CD14-positive monocyte (primary cell): ENCODE data around the gene PLCL2. TPM values are rescaled to one million over a fixed set of nuclear protein-coding genes. Genes with fewer than 3 reads are reported as not detected.
"Not testable (repeated sequence)": the region's sequence is repeated elsewhere in the genome, so short reads cannot be mapped to it uniquely, and the experiment has no call there.

Experiments
- DNase-seq, 3 donors: peaks; one replicate each; pipeline ENCODE4 v3.0.0-alpha.2; 2011 to 2022
- H2AFZ ChIP-seq: 2 replicates; pipeline ENCODE4 v1.6.0; 2012; ENCODE audit warnings: mild to moderate bottlenecking, low read depth, low read length, inconsistent platforms; ENCODE audit not compliant: insufficient read depth, poor library complexity, severe bottlenecking
- H3K27ac ChIP-seq, 2 donors: 1 replicate in 1 of 2; 2 replicates in 1 of 2; pipeline ENCODE4 v1.5.1; 2012 to 2013; ENCODE audit warnings: low read length in 2 of 2, control low read depth in 1 of 2, inconsistent platforms in 1 of 2, low read depth in 1 of 2, mild to moderate bottlenecking in 1 of 2
- H3K27me3 ChIP-seq, 2 donors: one replicate each; pipeline versions ENCODE4 v1.6.0 to v1.6.1; 2011 to 2013; ENCODE audit warnings: low read length in 2 of 2; ENCODE audit not compliant: control insufficient read depth in 2 of 2, insufficient read depth in 2 of 2
- H3K36me3 ChIP-seq, 2 donors: replicated peaks in 1 of 2; 1 replicate in 1 of 2; 2 replicates in 1 of 2; pipeline versions ENCODE4 v1.5.1 to v1.6.1; 2012 to 2013; ENCODE audit warnings: low read length in 2 of 2, control low read depth in 1 of 2, inconsistent platforms in 1 of 2, mild to moderate bottlenecking in 1 of 2; ENCODE audit not compliant: insufficient read depth in 2 of 2, control insufficient read depth in 1 of 2
- H3K4me1 ChIP-seq, 2 donors: 1 replicate in 1 of 2; 2 replicates in 1 of 2; pipeline versions ENCODE4 v1.5.1 to v1.6.1; 2012 to 2013; ENCODE audit warnings: low read length in 2 of 2, control low read depth in 1 of 2, inconsistent platforms in 1 of 2, mild to moderate bottlenecking in 1 of 2, moderate library complexity in 1 of 2; ENCODE audit not compliant: insufficient read depth in 2 of 2, control insufficient read depth in 1 of 2
- H3K4me2 ChIP-seq: replicated peaks from 2 replicates; pipeline ENCODE3; 2012; ENCODE audit warnings: low read length, moderate library complexity, mild to moderate bottlenecking; ENCODE audit not compliant: poor library complexity, severe bottlenecking; ENCODE audit errors: extremely low read depth
- H3K4me3 ChIP-seq, 3 experiments: fragments of 200-600 bp in 1 of 3; sonication (generic) in 1 of 3; replicated peaks in 1 of 3; 1 replicate in 2 of 3; 2 replicates in 1 of 3; pipeline ENCODE4 v1.5.1; 2011 to 2013; ENCODE audit warnings: low read length in 3 of 3, mild to moderate bottlenecking in 3 of 3, control low read depth in 2 of 3, low read depth in 2 of 3, inconsistent platforms in 1 of 3, moderate library complexity in 1 of 3
- H3K79me2 ChIP-seq: 2 replicates; pipeline ENCODE4 v1.6.0; 2012; ENCODE audit warnings: mild to moderate bottlenecking, control low read depth, inconsistent platforms, low read length, moderate library complexity; ENCODE audit not compliant: insufficient read depth
- H3K9ac ChIP-seq: 2 replicates; pipeline ENCODE4 v1.6.0; 2017; ENCODE audit warnings: low read length, mild to moderate bottlenecking; ENCODE audit not compliant: insufficient read depth, poor library complexity, severe bottlenecking
- H3K9me3 ChIP-seq, 2 donors: replicated peaks in 1 of 2; 1 replicate in 1 of 2; 2 replicates in 1 of 2; pipeline versions ENCODE4 v1.5.1 to v1.6.1; 2012 to 2013; ENCODE audit warnings: low read length in 2 of 2, control low read depth in 1 of 2; ENCODE audit not compliant: control insufficient read depth in 1 of 2, insufficient read depth in 1 of 2
- H4K20me1 ChIP-seq: 2 replicates; pipeline ENCODE4 v1.6.0; 2012; ENCODE audit warnings: mild to moderate bottlenecking, low read length, control low read depth, moderate library complexity; ENCODE audit not compliant: insufficient read depth
- H3K27ac Mint-ChIP-seq, 7 donors: one replicate each; pipeline ENCODE4 v1.8.0; 2020; ENCODE audit warnings: mild to moderate bottlenecking in 7 of 7, mixed read lengths in 7 of 7, moderate library complexity in 6 of 7, inconsistent platforms in 2 of 7
- H3K27me3 Mint-ChIP-seq, 3 donors: one replicate each; pipeline ENCODE4 v1.8.0; 2021 to 2022; ENCODE audit warnings: low read depth in 3 of 3, mild to moderate bottlenecking in 3 of 3, mixed read lengths in 3 of 3, moderate library complexity in 3 of 3, inconsistent platforms in 1 of 3
- H3K36me3 Mint-ChIP-seq, 2 donors: one replicate each; pipeline ENCODE4 v1.8.0; 2020; ENCODE audit warnings: mixed read lengths in 2 of 2, inconsistent platforms in 1 of 2, mild to moderate bottlenecking in 1 of 2
- H3K4me1 Mint-ChIP-seq: one replicate; pipeline ENCODE4 v1.8.0; 2020; ENCODE audit warnings: mild to moderate bottlenecking, mixed read lengths
- H3K4me3 Mint-ChIP-seq, 2 donors: one replicate each; pipeline ENCODE4 v1.8.0; 2020; ENCODE audit warnings: mild to moderate bottlenecking in 2 of 2, mixed read lengths in 2 of 2, moderate library complexity in 1 of 2
- H3K9me3 Mint-ChIP-seq, 7 donors: one replicate each; pipeline ENCODE4 v1.8.0; 2020 to 2022; ENCODE audit warnings: mixed read lengths in 7 of 7, mild to moderate bottlenecking in 6 of 7, moderate library complexity in 6 of 7, inconsistent platforms in 2 of 7
- CTCF ChIP-seq: fragments of 200-600 bp; IDR thresholded peaks from one replicate; pipeline ENCODE4 v1.8.0; 2022; ENCODE audit warnings: antibody characterized with exemption, mild to moderate bottlenecking
- WGBS: methylation state at CpG from one replicate; pipeline ENCODE4 v1.1.5; 2013; ENCODE audit warnings: missing lambda C conversion rate; ENCODE audit not compliant: insufficient coverage; 5-methylcytosine and 5-hydroxymethylcytosine counted together
- intact Hi-C, 2 donors: fragments of 100-400 bp; cut with micrococcal nuclease; formaldehyde crosslinking; loops; one replicate each; pipeline versions ENCODE4 v1.15.0 to v1.15.1; 2023
- polyA plus RNA-seq, 3 donors: library from polyadenylated mRNA; depleted of rRNA in 1 of 3; unstranded in 2 of 3; stranded (reverse) in 1 of 3; fragments of 300-500 nt in 2 of 3; fragments of >200 nt in 1 of 3; fragmentation: Illumina TruSeq in 2 of 3; gene quantifications; 1 replicate in 2 of 3; 2 replicates in 1 of 3; pipeline ENCODE4 v1.2.3, GENCODE V29; 2012 to 2021

PLCL2 gene
- polyA plus RNA-seq, 3 donors: 18.8 to 32.5 (median 26.8) TPM

GRCh38 chr3:17122758-17123157 lies 238.0 kb downstream of the PLCL2 start:
- intact Hi-C loops: no loop called here
- no peak overlapping the region for H2AFZ ChIP-seq
- H3K27ac ChIP-seq: no peak overlapping the region
- Mint-ChIP-seq H3K36me3 (no peaks in the 10 kb centered on the region), H3K4me3 (no peak overlapping the region), H3K9me3 (peaks cover 2 to 15% (median 7%) of the 10 kb centered on the region in 7 donors), H3K27ac (no peak overlapping the region), H3K27me3 (peaks cover 0 to 2% (median 1%) of the 10 kb centered on the region in 3 donors), H3K4me1 (peaks cover 3% of the 10 kb centered on the region)
- WGBS: 100% methylated on average over 2 of the region's 3 CpGs
- no peak overlapping the region for H3K9ac ChIP-seq
- H3K9me3 ChIP-seq: peaks cover 4% of the 10 kb centered on the region in 2 donors
- H3K36me3 ChIP-seq: no peaks in the 10 kb centered on the region
- no peak overlapping the region for H3K4me3 ChIP-seq
- no peak for DNase-seq
- no peak for TF ChIP-seq CTCF
- H3K4me1 ChIP-seq: no peaks in the 10 kb centered on the region
- no peaks in the 10 kb centered on the region for H4K20me1 ChIP-seq
- no peaks in the 10 kb centered on the region for H3K27me3 ChIP-seq
- no peak overlapping the region for H3K4me2 ChIP-seq
- no peaks in the 10 kb centered on the region for H3K79me2 ChIP-seq

DNA sequence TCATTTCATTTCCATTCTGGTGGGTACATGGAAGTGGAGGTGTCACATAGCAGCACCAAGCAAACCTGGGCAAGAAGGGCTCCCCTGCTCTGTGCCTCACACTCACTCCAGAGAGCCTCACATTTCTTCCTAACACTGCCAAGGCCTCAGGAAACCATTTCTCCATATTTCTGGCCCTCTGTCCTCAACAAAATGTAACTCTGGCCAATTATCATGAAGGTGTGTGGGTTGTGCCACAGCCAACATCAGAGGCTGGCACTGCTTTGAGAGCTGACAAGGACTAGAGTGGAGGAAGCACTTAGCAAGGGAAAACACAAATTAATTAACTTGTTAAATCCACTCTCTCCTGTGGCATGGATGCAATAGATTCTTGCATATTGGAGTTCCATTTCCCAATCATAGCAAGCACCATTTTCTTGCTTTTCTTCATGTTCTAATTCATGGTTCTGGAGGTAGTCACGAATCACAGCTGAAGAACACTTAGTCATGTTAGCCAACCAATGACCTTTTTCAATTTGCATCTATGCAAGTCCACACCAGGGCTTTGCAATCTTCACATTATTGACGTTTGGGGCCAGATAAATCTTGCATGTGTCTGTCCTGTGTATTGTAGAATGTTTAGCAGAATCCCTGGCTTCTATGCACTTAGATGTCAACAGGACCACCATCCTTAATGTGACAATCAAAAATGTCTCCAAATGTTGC lies 241.1 kb downstream of the PLCL2 start:
- Histone ChIP-seq H3K9ac (no peak overlapping the region), H3K9me3 (peaks cover 4 to 12% of the 10 kb centered on the region in 2 donors), H3K4me2 (no peak overlapping the region), H3K27ac (no peak overlapping the region), H3K79me2 (no peaks in the 10 kb centered on the region), H4K20me1 (no peaks in the 10 kb centered on the region), H2AFZ (no peak overlapping the region), H3K4me3 (no peak overlapping the region), H3K4me1 (no peaks in the 10 kb centered on the region), H3K36me3 (no peaks in the 10 kb centered on the region), H3K27me3 (no peaks in the 10 kb centered on the region)
- WGBS: no CpG with 5 or more reads among the region's 2 CpGs
- Mint-ChIP-seq H3K27ac (no peak overlapping the region), H3K27me3 (no peaks in the 10 kb centered on the region), H3K9me3 (peaks cover 6 to 18% (median 12%) of the 10 kb centered on the region in 7 donors), H3K36me3 (no peaks in the 10 kb centered on the region), H3K4me1 (no peaks in the 10 kb centered on the region), H3K4me3 (no peak overlapping the region)
- no peak for TF ChIP-seq CTCF
- no peak for DNase-seq
- intact Hi-C loops: no loop called here

DNA sequence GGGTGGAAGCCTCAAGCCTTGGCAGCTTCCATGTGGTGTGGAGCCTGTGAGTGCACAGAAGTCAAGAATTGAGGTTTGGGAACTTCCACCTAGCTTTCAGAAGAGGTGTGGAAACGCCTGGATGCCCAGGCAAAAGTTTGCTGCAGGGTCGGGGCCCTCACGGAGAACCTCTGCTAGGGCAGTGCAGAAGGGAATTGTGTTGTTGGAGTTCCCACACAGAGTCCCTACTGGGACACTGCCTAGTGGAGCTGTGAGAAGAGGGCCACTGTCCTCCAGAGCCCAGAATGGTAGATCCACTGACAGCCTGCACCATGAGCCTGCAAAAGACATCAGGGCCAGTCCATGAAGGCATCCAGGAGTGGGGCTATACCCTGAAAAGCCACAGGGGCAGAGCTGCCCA lies 243.9 kb downstream of the PLCL2 start:
- H3K4me1 Mint-ChIP-seq: not testable (repeated sequence)

More for the DNA sequence above, 243.9 kb downstream of the PLCL2 start:
- DNase-seq, H3K4me3 Mint-ChIP-seq, H3K79me2 ChIP-seq, H3K27me3 ChIP-seq, H3K4me2 ChIP-seq, H3K9ac ChIP-seq, H2AFZ ChIP-seq, H4K20me1 ChIP-seq, H3K27me3 Mint-ChIP-seq, intact Hi-C loops, H3K36me3 ChIP-seq, H3K27ac ChIP-seq, H3K4me1 ChIP-seq, H3K36me3 Mint-ChIP-seq, H3K27ac Mint-ChIP-seq, H3K4me3 ChIP-seq: not testable (repeated sequence)
- WGBS: 84% methylated on average over 3 of the region's 3 CpGs
- H3K9me3 ChIP-seq: peaks cover 0 to 10% of the 10 kb centered on the region in 2 donors
- peaks cover 6 to 17% (median 12%) of the 10 kb centered on the region in 7 donors for H3K9me3 Mint-ChIP-seq
